ENCODE results near the gene PPP2R5C.
A peak's percentile ranks its signal among the peaks of the same experiment; 100 is the strongest.

PPP2R5C gene

GRCh38 chr14:101928415-101928841 is 166.9 kb downstream of the PPP2R5C start:
- DNase-seq = no peak

- DNase-seq = no peak
These were observed 167.6 kb downstream of the PPP2R5C start for GRCh38 chr14:101929096-101929495.

GRCh38 chr14:101929946-101930345 is 168.4 kb downstream of the PPP2R5C start:
- no peak for DNase-seq

DNA sequence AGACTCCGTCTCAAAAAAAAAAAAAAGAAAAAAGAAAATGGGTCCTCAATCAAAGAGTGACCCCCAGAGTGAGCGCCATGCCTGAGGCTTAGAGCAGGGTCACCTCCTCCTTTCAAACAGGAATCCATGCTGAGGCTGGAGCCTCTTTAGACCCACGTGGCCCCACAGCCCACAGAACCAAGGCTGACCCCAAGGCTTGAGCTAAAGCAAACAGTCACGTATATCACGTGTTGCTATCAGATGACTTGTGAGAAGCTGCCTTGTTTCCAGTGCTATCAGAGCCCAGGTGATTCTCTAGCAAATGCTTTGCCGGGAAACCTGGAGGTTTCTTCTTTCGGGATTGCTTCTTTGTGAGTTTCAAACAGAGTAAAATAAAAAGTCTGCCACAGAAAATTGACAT is 171.2 kb downstream of the PPP2R5C start:
- no peak for DNase-seq

- no peak for DNase-seq
These were observed 171.7 kb downstream of the PPP2R5C start for GRCh38 chr14:101933209-101933608.

DNA sequence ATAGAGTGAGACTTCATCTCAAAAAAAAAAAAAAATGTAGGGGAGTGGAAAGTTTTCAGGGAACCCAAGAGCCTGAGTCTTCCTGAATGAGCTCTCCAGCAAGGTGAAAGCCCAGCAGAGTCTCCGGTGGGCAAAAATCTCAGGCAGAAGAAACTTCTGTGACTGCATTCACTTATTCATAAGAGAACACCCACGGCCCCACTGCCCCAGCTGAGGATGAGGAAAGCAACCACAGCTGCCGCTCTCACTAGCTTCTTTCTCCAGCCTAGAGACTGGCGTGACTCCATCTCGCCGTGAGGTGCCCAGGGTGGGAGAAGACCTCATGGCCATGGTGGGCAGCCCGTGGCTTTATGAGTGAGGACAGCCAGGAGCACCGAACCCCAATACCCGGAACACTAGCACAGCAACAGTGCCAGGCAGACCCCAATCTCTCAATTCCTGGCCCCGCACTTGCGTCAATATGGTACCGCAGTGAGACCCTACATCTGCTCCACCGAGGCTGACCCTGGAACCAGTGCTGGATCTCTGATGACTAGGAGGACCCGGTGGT is 173.2 kb downstream of the PPP2R5C start:
- no peak for DNase-seq

DNA sequence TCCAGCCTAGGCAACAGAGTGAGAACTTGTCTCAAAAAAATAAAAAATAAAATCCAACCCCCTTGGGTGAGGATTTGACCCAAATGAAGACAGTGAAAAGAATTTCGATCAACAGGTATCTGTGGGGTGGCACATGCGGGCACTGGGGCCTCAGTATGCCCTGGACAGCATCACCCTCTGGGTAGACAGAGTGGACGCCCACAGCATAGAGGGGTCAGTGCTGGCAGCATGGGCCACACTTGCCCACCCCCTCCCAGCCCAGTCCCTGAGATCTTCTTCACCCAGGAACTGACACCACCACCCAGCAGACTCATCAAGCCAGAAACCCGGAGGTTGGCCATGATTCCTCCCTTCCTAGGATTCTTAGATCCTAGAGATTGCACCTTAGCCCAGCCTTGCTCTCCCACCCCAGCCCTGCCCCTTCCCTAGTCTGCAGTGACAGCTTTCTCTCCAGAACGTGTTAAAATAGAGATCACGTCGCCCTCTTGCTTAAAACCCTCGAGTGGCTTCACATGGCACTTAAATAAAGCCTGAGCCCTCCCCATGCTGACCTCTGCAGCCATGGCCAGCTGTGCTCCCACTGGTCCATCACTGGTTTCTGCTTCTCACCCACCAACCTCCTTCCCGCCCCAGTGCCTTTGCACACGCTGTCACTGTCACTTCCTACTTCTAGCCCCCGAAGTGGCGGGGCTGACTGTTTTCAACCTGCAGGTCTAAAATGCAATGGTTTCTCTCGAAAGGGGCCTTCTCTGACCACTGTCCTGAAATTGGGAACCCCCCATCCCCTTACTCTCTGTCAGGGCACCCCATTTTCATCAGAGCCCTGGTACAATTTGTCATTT is 176.6 kb downstream of the PPP2R5C start:
- DNase-seq = no peak

DNA sequence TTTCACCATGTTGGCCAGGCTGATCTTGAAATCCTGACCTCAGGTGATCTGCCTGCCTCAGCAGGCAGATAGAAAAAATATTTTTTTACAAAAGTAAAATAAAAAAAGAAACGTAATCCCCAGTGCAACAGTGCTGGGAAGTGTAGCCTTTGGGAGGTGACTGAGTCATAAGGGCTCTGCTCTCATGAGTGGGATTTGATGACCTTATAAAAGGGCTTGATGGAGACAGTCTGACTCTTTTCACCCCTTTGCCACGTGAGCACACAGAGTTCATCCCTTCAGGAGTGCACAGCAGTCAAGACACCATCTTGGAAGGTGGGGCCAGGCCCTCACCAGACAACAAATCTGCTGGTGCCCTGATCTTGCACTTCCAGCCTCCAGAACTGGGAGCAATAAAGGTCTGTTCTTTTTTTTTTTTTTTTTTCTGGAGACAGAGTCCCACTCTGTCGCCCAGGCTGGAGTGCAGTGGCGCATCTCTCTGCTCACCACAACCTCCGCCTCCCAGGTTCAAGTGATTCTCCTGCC is 178.2 kb downstream of the PPP2R5C start:
- no peak for DNase-seq

- DNase-seq = no peak
These were observed 182.9 kb downstream of the PPP2R5C start for GRCh38 chr14:101944451-101944850.

DNA sequence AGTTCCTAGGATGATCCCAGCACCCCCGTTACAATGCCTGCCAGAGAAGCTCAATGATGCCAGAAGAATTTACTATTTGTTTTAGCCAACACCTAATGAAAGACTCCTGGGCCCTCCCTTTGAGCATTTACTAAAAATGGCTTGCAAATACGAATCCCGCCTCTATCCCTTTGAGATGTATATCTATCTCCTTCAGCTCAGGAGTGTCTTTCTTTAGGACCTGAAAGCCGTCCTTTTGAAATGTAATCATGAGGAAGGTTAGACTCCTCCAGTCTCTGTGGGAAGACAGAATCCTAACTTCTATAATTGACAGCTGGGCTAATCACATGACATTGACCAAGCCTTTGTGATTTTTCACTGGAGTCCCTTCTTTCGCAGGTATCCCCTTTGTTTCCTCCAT is 183.7 kb downstream of the PPP2R5C start:
- DNase-seq = no peak

- DNase-seq = peak in 1 of 2 donors; percentile 25
These were observed 186.0 kb downstream of the PPP2R5C start for GRCh38 chr14:101947577-101947903.

DNA sequence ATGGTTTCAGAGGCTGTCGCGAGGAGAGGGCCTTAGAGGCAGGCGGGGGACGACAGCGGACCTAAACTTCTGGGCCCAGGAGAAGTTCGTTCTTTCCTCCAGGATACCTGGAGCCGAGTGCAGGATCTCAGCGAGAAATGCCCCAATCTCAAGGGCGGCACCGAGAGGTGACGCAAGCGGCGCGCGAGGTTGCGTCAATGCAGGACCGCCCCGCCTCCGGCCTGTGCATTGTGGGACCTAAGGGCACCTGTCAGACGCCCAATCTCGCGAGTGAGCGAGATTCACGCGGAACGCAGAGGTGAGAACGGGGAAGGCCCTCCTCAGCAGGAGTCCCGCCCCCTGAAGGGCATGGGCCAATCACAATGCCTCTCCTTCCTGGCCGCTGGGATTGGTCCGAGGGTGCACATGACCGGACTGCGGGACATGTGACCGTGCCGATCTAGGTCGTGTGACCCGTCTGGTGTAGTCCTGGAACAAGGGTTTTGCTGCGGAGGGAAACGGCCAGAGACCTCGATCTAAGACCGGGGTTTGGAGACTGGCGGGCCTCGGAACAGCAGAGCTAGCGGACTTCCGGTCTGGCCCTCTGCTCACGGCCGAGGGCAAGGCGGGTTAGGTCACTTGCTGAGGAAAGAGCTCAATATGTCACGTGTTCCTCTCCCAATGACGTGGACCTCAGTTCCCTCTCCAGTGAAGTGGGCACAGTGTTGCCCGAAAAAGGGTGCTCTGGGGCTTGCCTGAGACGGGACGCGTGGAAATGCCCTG is 186.6 kb downstream of the PPP2R5C start:
- DNase-seq = peak; percentile 99 to 100

GRCh38 chr14:101948666-101949216 is 187.2 kb downstream of the PPP2R5C start:
- DNase-seq = peak in 1 of 2 donors; percentile 22

DNA sequence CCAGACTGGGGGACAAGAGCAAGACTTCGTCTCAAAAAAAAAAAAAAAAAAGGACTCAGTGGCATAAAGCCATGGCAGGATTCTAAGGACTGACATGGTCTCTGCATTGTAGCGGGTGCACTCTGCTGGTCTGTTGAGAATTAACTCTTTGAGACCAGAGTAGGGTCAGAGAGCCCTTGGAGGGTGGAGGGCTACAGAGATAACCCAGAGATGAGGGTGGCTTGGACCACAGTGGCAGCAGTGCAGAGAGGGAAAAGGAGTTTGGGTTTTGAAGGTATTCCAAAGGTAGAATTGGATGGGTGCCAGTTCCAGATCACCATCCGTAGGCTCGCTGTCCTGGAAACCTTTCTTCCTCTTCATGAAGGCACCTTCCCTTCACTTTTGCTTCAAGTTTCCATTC is 188.6 kb downstream of the PPP2R5C start:
- DNase-seq = no peak

DNA sequence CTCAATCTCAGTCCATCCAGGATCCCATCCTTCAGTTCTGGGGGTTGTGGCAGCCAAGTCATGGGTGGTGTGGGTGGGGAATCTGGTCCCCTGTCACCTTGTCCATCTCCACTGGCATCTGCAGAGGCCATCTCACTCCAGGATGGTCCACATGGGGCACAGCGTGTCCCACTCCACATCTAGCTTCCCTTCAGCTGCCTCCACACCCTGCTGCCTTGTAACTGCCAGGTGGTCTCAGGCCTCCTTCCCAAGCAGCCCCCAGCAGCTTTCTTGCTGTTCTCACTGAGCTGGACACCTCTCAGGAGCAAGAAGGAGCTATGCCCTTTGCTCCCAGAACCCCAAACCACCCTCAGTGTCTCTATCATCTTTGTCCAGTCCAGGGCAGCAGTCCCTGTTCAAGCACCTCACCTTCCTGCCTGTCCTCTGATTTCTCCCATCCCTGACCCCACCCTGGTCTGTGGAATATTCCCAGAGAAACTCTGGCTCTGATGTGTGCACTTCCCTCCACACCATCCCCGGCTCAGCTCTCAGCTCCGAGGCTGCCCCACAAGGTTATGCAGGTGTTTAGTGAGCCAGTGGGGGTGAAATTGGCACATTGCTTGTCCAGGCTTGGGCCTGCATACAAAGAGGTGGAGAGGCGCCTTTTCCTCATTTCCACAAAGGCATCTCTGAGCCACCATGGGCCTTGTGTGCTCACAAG is 189.2 kb downstream of the PPP2R5C start:
- DNase-seq = no peak

GRCh38 chr14:101953151-101953550 is 191.6 kb downstream of the PPP2R5C start:
- no peak for DNase-seq

DNA sequence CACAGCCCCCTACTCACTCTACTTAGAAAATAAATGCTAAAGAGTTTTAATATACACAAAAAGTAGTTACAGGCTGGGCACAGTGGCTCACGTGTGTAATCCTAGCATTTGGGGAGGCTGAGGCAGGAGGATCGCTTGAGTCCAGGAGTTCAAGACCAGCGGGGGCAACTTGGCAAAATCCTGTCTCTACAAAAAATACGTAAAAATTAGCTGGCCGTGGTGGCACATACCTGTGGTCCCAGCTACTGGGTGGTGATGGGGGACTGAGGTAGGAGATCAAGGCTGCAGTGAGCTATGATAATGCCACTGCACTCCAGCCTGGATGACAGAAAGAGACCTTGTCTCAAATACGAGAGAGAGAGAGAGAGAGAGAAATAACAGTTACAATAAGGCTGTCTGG is 193.0 kb downstream of the PPP2R5C start:
- no peak for DNase-seq

DNA sequence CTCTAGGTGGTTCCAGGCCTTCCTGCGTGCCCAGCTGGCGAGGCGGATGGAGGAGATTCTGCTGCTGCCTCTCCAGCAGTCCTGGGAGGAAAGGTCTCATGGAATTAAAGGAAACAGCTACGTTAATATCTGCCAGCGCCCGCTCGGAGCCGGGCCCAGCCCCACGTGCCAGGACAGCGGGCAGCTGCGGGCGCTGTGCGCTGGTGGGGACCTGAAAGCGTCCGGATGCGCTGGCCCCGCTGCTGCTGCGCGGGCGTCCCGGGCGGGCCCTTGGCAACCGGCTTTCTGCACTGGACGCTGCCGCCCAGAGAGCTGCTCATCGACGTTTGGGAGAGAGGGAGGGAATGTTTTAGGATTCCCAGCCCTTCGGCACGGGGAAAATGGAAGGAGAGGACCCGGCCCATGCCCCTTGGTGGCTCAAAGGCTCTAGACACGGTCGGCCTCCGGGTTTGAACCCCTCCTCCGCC is 194.2 kb downstream of the PPP2R5C start:
- no peak for DNase-seq

GRCh38 chr14:101956179-101956885 is 194.8 kb downstream of the PPP2R5C start:
- DNase-seq = no peak

DNA sequence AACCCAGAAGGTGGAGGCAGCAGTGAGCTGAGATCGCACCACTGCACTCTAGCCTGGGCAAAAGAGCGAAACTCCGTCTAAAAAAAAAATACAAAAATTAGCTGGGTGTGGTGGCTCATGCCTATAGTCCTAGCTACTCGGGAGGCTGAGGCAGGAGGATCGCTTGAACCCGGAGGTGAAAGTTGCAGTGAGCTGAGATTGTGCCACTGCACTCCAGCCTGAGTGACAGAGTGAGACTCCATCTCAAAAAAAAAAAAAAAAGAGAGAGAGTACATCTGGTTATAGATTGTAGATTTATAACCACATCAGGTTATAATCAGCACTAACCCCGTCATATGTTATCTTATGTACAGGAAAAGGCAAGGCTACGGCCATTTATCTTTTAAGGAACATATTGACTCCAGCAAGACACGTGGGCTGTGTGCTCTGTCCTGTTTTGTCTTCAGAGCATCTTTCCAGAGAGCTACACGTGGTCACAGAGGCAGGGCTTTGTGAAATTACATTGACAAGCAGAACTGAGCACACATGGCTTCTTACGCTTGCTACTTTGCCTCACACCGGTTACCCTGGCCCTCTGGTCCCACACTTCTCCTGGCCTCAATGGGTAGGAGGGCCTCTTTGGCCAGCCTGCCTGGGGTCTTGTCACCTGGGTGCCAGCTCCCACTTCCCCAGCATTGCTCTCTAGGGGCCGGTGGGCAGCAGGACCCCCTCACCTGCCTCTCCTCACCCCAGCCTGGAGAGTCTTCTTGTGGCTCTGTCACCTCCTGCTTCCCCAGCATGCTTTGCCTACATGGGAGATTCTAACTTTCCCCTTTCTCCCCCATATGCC is 196.1 kb downstream of the PPP2R5C start:
- no peak for DNase-seq

All from activated CD4-positive, alpha-beta T cell treated with anti-CD3 and anti-CD28 coated beads for 4 hours (primary cell).